HG02840 (cell line): Measurements from ENCODE around the gene OLR1.

ENCODE experiments used
- ATAC-seq: cut with Tn5 transposase; IDR thresholded peaks from one replicate; pipeline ENCODE4 v1.9.1; 2021; ENCODE audit warnings: mild to moderate bottlenecking, moderate library complexity, moderate number of reproducible peaks; ENCODE audit not compliant: unreplicated experiment, low FRiP score

Gene OLR1

GRCh38 chr12:10111451-10111850, 60.5 kb downstream of the OLR1 start:
- no peak for ATAC-seq

- ATAC-seq = no peak
Observed at GRCh38 chr12:10110256-10110844, 61.6 kb downstream of the OLR1 start.
